T follicular helper cell (primary cell): ENCODE measurements around the gene UBTD2.

ENCODE experiments used
- DNase-seq: peaks from one replicate; pipeline ENCODE4 v3.0.0-alpha.2; 2020; ENCODE audit warnings: low read depth

Gene UBTD2

DNA sequence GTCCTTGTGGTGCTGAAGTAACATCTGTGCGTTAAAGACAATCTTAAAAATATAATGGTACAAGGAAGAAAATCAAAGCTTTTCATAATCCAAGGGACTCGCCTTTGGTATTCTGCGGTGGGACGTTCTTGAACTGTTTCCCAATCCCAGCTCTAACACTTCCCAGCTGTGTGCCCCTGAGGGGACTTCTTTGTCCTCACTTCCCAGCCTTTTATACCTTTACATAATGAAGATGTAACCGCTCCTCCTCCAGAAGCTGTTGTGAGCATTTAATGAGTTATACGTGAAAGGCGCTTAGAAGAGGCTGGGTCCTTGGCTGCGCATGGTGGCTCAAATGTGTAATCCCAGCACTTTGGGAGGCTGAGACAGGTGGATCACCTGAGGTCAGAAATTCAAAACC is 112.4 kb downstream of the UBTD2 start:
- DNase-seq, result no peak

- DNase-seq, result no peak
Measured at GRCh38 chr5:172170251-172170701, 113.3 kb downstream of the UBTD2 start.

DNA sequence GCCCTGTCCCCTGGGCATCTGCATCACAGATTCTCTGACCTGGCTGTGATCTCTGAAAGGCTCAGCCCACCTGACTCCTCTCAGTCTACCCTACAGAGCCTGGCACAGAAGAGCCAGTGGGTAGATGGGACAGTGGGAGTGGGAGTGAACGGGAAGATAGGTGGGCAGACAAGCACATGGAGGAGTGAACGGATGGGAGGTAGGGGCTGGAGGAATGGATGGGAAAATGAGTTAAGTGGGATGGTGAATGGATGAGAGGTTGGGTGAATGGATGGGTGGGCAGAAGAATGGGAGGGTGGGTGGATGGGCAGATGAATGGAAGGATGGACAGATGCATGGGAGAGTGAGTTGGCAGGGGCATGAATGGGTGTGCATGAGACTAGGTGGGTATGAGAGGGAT is 114.3 kb downstream of the UBTD2 start:
- DNase-seq, result no peak

DNA sequence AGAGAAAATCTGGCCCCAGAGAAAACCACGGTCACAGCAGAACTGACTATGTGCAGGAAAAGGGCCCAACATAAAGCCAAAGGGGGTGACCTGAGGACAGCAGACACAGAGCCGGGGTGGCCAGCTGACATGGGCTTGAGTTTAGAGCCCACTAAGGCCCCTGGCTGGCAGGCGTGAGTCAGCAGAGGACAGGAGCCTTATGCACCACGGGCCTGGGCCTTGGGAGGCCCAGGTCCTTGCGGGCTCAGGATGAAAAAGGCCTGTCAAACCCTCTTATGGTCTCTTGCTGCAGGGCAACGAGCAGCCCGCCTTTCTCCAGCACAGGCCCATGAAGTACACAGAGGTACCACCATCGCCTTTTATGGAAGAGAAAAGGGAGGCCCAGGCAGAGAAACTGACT is 115.3 kb downstream of the UBTD2 start:
- no peak for DNase-seq

GRCh38 chr5:172167895-172168294 is 115.7 kb downstream of the UBTD2 start:
- no peak for DNase-seq

GRCh38 chr5:172166030-172166826 is 117.3 kb downstream of the UBTD2 start:
- DNase-seq, result no peak

DNA sequence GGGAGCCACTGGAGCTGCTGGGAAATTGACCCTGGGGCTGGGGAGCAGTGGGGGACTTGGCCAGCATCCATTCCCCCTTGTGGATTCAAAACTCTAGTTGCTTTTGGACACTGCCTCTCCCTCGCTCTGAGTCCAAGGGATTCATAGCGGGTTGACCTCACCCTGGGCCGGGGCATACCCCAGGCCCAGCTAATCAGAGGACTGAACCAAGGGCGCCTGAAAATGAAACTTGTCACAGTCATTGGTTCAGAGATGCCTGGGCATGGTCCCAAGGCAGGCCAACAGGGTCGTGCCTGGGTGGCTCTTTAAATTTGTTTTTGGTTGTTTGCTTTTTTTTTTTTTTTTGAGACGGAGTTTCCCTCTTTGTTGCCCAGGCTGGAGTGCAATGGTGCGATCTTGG is 118.1 kb downstream of the UBTD2 start:
- DNase-seq, result no peak

DNA sequence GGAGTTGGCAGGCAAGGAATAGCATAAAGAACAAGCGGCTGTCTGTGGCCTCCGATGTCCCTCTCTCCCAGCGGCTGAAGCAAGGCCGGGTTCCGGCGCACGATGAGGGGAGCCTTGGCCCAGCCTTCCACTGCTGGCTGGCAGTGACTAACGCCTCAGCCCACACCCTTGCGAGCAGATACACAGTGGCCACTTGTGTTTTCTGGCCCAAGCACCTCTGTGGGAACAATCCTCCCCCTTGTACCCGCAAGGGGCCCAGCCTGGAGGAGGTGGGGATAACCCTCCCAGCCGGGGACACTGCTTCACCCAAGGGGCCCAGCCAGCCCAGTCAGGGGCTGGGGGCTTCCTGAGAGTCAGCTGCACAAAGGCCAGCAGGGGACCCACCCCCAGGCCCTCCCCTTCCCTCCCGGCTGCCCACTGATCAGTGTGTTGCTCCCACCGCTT is 118.8 kb downstream of the UBTD2 start:
- DNase-seq, result no peak

- DNase-seq, result no peak
Measured at GRCh38 chr5:172163346-172163745, 120.2 kb downstream of the UBTD2 start.

- no peak for DNase-seq
Measured at GRCh38 chr5:172162987-172163343, 120.6 kb downstream of the UBTD2 start.

DNA sequence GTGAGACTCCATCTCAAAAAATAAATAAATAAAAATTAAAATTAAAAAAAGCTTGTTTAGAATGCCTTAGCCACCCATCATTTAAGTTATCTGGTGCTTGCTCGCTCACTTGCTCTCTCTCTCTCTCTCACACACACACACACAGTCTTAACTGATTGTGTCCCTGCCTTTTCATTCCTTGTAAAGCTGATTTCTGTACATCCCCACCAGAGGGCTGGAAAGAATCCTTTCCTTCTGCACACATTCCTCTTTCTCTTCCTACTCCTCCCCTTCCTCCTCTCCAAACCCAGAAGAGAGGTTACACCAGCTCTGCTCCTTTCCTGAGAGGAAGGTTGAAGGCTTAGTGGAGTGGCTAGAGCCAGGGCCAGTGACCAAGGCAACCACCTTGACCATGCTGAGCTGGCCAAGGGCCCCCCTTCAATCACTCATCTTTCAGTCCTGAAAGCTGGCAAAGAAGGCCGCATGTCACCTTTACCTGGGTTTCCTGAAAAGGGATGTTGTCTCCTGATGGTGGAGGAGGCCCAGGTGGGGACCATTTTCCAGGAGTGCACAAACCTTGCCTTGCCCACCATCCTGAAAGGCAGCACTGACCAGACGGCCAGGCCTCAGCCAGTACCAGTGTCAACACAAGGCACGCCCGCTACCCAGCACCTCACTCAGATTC is 121.1 kb downstream of the UBTD2 start:
- DNase-seq, result no peak

GRCh38 chr5:172160506-172160905 is 123.1 kb downstream of the UBTD2 start:
- DNase-seq, result no peak
